Hepatocyte (in vitro differentiated cells): ENCODE results near the gene LRTM1. TPM values are rescaled to one million over a fixed set of nuclear protein-coding genes. Genes with fewer than 3 reads are reported as not detected.

Experiments used
- DNase-seq: peaks from one replicate; pipeline ENCODE4 v3.0.0-alpha.2; 2016; ENCODE audit warnings: low spot score
- H2AFZ ChIP-seq: fragments of 200-600 bp; sonication (generic); 2 replicates; pipeline ENCODE4 v1.6.0; 2016; ENCODE audit warnings: antibody characterized with exemption, mild to moderate bottlenecking
- H3K27ac ChIP-seq: fragments of 200-600 bp; sonication (generic); 2 replicates; pipeline ENCODE4 v1.5.1; 2016; ENCODE audit warnings: mild to moderate bottlenecking
- H3K27me3 ChIP-seq: fragments of 200-600 bp; sonication (generic); 2 replicates; pipeline ENCODE4 v1.6.1; 2016
- H3K36me3 ChIP-seq: fragments of 200-600 bp; sonication (generic); replicated peaks from 2 replicates; pipeline ENCODE4 v1.5.1; 2016; ENCODE audit warnings: low read depth; ENCODE audit not compliant: insufficient read depth
- H3K4me1 ChIP-seq: fragments of 200-600 bp; sonication (generic); 2 replicates; pipeline ENCODE4 v1.5.1; 2016; ENCODE audit warnings: mild to moderate bottlenecking, moderate library complexity; ENCODE audit not compliant: insufficient read depth
- H3K4me2 ChIP-seq: fragments of 200-600 bp; sonication (generic); 2 replicates; pipeline ENCODE4 v1.6.0; 2016
- H3K4me3 ChIP-seq: fragments of 200-600 bp; sonication (generic); 2 replicates; pipeline ENCODE4 v1.5.1; 2016; ENCODE audit warnings: mild to moderate bottlenecking
- H3K79me2 ChIP-seq: fragments of 200-600 bp; sonication (generic); 2 replicates; pipeline ENCODE4 v1.6.0; 2017; ENCODE audit warnings: mild to moderate bottlenecking
- H3K9me2 ChIP-seq: fragments of 200-600 bp; sonication (generic); replicated peaks from 2 replicates; pipeline ENCODE4 v1.6.0; 2017; ENCODE audit warnings: mild to moderate bottlenecking; ENCODE audit not compliant: insufficient read depth
- H3K9me3 ChIP-seq: fragments of 200-600 bp; sonication (generic); 2 replicates; pipeline ENCODE4 v1.5.1; 2016; ENCODE audit warnings: low read depth, mild to moderate bottlenecking
- H4K20me1 ChIP-seq: fragments of 200-600 bp; sonication (generic); 2 replicates; pipeline ENCODE4 v1.6.0; 2016; ENCODE audit warnings: mild to moderate bottlenecking; ENCODE audit not compliant: insufficient read depth, poor library complexity, severe bottlenecking
- EZH2 ChIP-seq: fragments of 200-600 bp; sonication (generic); IDR thresholded peaks from 2 replicates; pipeline ENCODE4 v1.6.1; 2016; ENCODE audit warnings: antibody characterized with exemption, mild to moderate bottlenecking, borderline replicate concordance
- EZH2phosphoT487 ChIP-seq: fragments of 200-600 bp; sonication (generic); IDR thresholded peaks from one replicate; pipeline ENCODE4 v1.6.1; 2018; ENCODE audit warnings: antibody characterized with exemption, mild to moderate bottlenecking, low read depth, moderate library complexity; ENCODE audit not compliant: unreplicated experiment, severe bottlenecking
- WGBS: methylation state at CpG from one replicate; pipeline ENCODE4 v1.1.6; 2016; ENCODE audit warnings: low lambda C conversion rate; ENCODE audit errors: missing lambda C conversion rate; 5-methylcytosine and 5-hydroxymethylcytosine counted together
- polyA plus RNA-seq: library from polyadenylated mRNA; unstranded; fragments of >200 nt; fragmentation: Nextera tagmentation; extraction: Ambion mirVana; gene quantifications from 2 replicates; pipeline ENCODE4 v1.2.1, GENCODE V29; 2016
- total RNA-seq: library from RNA; depleted of rRNA; stranded (reverse); fragments of >200 nt; gene quantifications from 2 replicates; pipeline ENCODE4 v1.2.3, GENCODE V29; 2014
- TF ChIP-seq, protein P1 (sequence below): fragments of 200-600 bp; sonication (generic); IDR thresholded peaks from 2 replicates; pipeline ENCODE4 v1.5.1; 2016; ENCODE audit warnings: antibody characterized with exemption, mild to moderate bottlenecking; ENCODE audit not compliant: poor library complexity

LRTM1 gene
- total and polyA plus RNA-seq, 2 experiments from 2014 or later = 0.23 TPM; not detected in 1

DNA sequence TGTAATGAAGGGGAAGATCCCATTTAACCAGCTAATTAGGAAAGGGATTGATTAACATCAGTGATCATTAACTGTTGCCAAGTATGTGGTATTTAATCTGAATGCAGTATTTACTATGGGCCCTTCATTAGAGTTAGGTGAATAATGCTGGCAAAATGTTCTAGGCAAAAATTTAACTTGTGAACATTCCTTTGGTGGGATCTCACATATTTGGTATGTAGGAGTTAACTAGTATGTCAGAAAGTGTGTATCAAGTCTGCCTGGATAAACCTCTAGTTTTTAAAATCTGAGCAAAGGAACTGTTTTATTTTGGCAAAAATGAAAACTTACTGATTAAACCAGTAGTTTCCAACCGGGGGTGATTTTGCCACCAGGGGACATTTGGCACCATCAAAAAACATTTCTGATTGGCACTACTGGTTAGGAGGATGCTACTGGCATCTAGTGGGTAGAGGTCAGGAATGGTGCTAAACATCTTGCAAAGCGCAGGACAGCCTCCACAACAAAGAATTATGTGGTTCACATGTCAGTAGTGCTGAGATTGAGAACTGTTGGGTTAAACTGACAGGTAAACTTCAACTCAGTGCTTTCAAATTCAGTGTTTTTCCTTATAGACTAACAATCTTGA lies 22.5 kb downstream of the LRTM1 start:
- H3K9me2 ChIP-seq = no peaks in the 10 kb centered on the region
- no peak overlapping the region for H3K4me2 ChIP-seq
- H3K4me1 ChIP-seq = no peaks in the 10 kb centered on the region
- H4K20me1 ChIP-seq = no peaks in the 10 kb centered on the region
- H3K79me2 ChIP-seq = no peaks in the 10 kb centered on the region
- DNase-seq = no peak
- no peak overlapping the region for H2AFZ ChIP-seq
- no peaks in the 10 kb centered on the region for H3K9me3 ChIP-seq
- no peak overlapping the region for H3K27ac ChIP-seq
- WGBS = 62% methylated on average over 2 of the region's 2 CpGs
- no peak overlapping the region for H3K4me3 ChIP-seq
- H3K36me3 ChIP-seq = no peaks in the 10 kb centered on the region
- no peaks in the 10 kb centered on the region for H3K27me3 ChIP-seq
- TF ChIP-seq EZH2phosphoT487 (no peak), EZH2 (no peak)
- TF ChIP-seq, protein P1, sequence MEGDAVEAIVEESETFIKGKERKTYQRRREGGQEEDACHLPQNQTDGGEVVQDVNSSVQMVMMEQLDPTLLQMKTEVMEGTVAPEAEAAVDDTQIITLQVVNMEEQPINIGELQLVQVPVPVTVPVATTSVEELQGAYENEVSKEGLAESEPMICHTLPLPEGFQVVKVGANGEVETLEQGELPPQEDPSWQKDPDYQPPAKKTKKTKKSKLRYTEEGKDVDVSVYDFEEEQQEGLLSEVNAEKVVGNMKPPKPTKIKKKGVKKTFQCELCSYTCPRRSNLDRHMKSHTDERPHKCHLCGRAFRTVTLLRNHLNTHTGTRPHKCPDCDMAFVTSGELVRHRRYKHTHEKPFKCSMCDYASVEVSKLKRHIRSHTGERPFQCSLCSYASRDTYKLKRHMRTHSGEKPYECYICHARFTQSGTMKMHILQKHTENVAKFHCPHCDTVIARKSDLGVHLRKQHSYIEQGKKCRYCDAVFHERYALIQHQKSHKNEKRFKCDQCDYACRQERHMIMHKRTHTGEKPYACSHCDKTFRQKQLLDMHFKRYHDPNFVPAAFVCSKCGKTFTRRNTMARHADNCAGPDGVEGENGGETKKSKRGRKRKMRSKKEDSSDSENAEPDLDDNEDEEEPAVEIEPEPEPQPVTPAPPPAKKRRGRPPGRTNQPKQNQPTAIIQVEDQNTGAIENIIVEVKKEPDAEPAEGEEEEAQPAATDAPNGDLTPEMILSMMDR = no peak

DNA sequence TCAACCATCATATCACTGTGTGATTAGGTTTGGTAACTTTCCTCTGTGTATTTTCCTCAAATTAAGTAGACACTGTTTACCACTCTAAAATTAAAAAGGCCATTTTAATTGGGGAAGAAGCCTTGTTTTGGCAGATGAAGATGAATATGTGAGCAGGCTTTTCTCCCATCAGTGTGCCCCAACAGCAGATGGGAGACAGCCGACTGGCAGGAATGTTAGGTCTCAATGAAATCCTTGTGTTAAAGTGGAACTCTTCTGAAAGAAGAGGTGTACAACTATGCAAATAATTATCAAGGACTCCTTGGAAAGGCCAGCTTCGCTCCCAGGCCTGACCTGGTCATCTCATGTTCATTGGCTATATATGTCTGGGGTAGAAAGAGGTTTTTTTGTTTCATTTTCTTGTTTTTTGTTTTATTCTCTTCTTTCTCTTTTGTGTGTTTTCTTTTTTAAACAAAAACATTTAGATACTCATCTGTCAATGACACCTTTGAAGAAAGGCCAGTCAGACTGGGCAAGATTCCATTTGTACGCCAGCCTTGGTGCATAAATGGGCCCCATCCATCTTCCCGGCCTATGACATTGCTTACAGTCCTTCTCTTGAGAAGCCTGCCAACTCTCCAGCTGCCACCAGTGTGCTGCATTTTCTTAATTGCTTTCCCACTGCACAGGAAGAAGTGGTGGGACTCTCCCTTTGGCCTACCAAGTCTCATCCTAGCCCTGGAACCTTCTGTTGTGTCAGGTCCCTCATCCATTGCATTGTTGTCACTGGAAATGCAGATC lies 25.8 kb downstream of the LRTM1 start:
- Histone ChIP-seq H3K9me2 (no peaks in the 10 kb centered on the region), H3K79me2 (no peaks in the 10 kb centered on the region), H3K4me3 (no peak overlapping the region), H3K27ac (peak overlapping the region; percentile 26), H3K9me3 (no peaks in the 10 kb centered on the region), H3K4me1 (no peaks in the 10 kb centered on the region), H2AFZ (no peak overlapping the region), H3K36me3 (no peaks in the 10 kb centered on the region), H4K20me1 (no peaks in the 10 kb centered on the region), H3K4me2 (no peak overlapping the region), H3K27me3 (no peaks in the 10 kb centered on the region)
- no peak for TF ChIP-seq EZH2phosphoT487
- TF ChIP-seq, protein P1 = no peak
- no peak for TF ChIP-seq EZH2
- no peak for DNase-seq
- WGBS = 91% methylated on average over 4 of the region's 4 CpGs

DNA sequence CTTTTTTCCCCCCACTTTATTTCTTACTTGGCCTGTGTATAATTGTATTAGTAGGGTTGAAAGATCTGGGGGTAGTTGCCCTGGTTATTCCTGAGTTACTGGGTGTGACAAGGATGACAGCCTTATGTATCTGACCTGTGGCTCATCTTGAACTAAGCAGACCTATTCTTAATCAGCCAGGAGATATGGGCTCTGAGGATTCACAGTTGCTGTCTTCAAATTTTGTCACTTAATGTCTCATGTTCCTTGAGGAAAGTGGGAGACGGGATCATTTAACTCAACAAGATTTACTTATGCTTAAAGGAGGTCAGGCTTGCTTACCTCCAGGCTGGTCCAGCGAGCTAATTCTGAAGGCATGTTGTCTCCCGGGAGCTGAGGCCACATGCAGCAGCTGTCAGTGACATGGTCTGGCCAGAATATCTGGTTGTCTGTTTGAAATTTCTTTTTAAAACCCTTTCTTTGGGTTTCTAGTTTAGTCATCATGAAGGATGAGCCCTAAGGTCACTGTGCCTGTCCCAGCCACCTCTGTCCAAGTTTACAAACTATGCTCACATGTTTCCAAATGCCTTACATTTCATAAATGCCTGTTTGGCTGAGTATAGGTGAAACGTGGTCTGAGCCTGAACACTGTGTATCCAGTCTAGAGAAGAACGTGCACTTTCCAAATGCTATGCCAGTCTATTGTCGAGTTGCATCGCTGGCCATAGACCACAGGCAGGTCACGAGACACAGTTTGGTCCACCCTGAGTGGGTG lies 26.8 kb downstream of the LRTM1 start:
- H3K4me2 ChIP-seq = no peak overlapping the region
- no peaks in the 10 kb centered on the region for H3K79me2 ChIP-seq
- WGBS = 73% methylated on average over 8 of the region's 8 CpGs
- no peak for TF ChIP-seq EZH2
- no peak for TF ChIP-seq EZH2phosphoT487
- TF ChIP-seq, protein P1 = no peak
- no peak overlapping the region for H2AFZ ChIP-seq
- H3K9me2 ChIP-seq = no peaks in the 10 kb centered on the region
- H3K27me3 ChIP-seq = no peaks in the 10 kb centered on the region
- DNase-seq = no peak
- peak overlapping the region; percentile 43 for H3K27ac ChIP-seq
- H3K9me3 ChIP-seq = no peaks in the 10 kb centered on the region
- no peaks in the 10 kb centered on the region for H3K36me3 ChIP-seq
- no peak overlapping the region for H3K4me3 ChIP-seq
- H4K20me1 ChIP-seq = no peaks in the 10 kb centered on the region
- H3K4me1 ChIP-seq = no peaks in the 10 kb centered on the region
